GM10847 (cell line): ENCODE measurements around the gene TAAR2.

ENCODE experiments used
- POLR2A ChIP-seq: IDR thresholded peaks from 2 replicates; pipeline ENCODE4 v1.6.1; 2011; ENCODE audit not compliant: insufficient read length; ENCODE audit errors: extremely low read depth

The TAAR2 gene

GRCh38 chr6:132570221-132570777 is 53.8 kb downstream of the TAAR2 start, which contains the start of gene TAAR6:
Gene TAAR6, plus strand, starts transcription at chr6:132570322. Its CDS starts 0 bp downstream, at chr6:132570322.
- TF ChIP-seq POLR2A: no peak

GRCh38 chr6:132569170-132569569 is 54.9 kb downstream of the TAAR2 start:
- TF ChIP-seq POLR2A: no peak

- no peak for TF ChIP-seq POLR2A
Observed at GRCh38 chr6:132568611-132569010, 55.5 kb downstream of the TAAR2 start.

- no peak for TF ChIP-seq POLR2A
Observed at GRCh38 chr6:132567566-132567965, 56.5 kb downstream of the TAAR2 start.
